Midbrain (tissue), 1 donor: ENCODE measurements around the gene VASH1.
A peak's percentile ranks its signal among the peaks of the same experiment; 100 is the strongest.

ENCODE experiments used
- DNase-seq: peaks from one replicate; lab custom pipeline; 2025; lab: John Stamatoyannopoulos, UW

The VASH1 gene

DNA sequence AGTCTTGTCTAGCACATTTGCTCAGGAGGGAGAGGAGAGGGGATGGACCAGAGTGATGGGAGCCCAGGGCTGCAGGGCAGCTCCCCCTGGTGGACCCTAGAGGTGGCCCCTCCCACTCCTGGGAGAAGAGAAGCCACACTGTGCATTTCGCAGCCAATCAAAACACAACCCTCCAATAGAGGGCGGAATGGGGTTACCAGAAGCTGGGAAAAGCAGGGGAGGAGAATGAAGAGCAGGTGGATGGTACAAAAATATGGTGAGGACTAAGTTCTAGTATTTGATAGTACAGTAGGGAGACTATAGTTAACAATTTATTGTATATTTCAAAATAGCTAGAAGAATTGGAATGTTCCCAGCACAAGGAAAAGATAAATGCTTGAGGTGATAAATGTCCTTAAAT, 23.6 kb downstream of the VASH1 start:
- DNase-seq, result peak; percentile 91

DNA sequence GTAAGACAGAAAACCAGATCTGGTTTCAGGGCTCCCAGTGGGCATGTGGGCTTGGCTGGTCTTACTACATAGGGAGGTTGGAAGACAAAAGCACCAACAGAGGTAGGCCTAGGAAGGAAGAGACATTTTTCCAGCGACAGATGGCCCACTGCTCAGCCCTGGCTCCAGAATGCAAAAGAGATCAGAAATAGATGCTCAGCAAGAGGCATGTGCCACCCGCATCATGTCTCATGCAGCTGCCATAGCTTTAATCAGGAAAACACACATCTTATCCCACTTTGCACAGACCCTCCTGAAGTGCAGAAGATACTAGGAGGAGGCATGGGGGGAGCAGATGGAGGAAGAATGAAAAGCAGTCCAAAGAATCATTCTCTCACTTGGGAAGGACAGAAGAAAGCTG, 25.3 kb downstream of the VASH1 start:
- DNase-seq, result no peak

DNA sequence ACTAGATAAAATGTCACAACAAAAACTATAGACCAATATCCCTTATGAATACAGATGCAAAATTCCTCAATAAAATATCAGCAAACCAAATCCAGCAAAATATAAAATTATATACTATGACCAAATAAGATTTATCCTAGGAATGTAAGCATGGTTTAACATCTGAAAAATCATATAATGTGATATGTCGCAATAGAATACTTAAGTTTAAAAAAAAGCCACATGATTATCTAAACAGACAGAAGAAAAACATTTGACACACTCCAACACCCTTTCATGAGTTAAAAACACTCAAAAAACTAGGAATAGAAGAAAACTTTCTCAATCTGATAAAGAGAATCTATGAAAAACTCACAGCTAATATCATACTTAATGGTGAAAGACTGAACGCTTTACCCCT, 31.2 kb downstream of the VASH1 start:
- no peak for DNase-seq

DNA sequence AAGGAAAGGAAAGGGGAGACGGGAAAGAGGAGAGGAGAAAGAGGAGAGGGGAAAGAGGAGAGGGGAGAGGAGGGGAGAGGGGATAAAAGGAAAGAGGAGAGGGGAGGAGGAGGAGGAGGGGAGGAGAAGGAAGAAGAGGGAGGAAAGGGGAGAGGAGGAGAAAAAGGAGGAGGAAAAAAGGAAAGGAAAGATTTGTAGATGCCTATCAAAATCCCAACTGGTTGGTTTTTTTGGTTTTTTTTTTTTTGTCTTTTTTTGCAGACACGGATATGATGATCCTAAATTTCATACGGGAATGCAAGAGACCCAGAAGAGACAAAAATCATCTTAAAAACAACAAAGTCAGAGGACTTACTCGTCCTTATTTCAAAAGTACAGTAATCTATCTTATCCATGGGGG, 32.1 kb downstream of the VASH1 start:
- no peak for DNase-seq

DNA sequence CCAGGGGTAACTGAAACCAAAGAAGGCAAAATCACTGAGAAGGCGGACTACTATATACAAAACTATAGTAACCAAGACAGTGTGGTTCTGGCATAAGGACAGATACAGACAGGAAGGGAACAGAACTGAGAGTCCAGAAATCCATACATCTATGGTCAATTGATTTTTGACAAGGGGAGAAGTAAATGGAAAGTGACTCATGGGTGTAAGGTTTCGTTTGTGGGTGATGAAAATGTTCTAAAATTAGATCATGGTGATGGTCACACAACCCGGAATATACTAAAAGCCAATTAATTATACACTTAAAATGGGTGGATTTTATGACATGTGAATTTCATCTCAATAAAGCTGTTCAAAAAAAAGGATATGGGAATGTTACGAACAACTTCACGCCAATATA, 32.7 kb downstream of the VASH1 start:
- DNase-seq, result no peak

DNA sequence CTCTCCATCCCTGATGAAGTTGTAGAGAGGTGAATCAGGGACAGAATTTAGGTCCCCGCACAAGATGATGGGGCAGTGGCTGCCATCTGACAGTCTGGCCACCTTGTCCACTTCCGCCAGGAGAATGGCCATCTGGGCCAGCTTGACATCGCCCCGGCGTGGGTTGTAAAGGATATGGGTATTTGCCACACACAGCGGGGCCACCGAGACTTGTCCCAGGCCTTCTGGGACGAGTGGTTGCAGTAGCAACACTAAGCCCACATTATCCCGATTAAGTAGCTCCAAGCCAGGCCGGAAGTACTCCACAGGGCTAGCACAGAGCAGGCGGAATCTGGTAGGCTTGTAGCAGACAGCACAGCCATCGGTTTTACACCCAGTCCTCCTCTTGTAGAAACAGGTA, 45.2 kb downstream of the VASH1 start:
- no peak for DNase-seq

DNA sequence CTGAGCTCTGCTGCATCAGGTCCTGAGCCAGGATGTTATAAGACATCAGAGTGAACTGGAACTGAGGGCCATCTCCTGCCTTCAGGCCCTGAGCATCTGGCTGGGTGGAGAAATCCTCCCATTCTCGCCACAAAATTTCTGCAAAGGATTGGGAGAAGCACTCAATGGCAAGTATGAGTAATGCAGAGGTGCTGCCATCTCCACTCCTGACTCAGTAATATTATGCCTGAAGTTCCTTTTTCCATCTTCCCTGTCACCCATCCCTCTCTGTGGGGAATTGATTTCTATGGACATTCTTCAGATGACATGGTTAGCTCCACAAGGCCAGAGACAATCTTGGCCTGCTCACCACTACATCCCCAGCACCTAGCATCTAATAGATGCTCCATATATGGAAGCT, 46.7 kb downstream of the VASH1 start:
- DNase-seq, result no peak

DNA sequence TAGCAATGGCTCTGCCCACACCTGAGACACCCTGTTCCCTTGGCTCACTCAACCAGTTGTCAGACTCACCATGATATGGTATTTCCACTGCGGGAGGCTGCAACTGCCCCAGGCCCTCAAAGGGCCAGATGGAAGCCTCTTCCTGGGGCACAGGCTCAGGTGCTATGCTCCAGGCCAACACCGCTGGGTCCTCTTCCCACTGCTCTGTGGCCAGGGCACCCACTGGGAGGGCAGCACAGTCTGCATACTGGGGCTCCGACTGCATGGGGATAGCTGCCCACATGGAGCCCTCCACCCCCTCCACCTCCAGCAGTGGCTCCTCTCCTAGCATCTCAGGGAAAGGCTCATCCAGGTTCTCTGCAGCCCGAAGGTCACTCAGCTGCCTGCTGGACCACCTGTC, 47.7 kb downstream of the VASH1 start:
- DNase-seq, result no peak

DNA sequence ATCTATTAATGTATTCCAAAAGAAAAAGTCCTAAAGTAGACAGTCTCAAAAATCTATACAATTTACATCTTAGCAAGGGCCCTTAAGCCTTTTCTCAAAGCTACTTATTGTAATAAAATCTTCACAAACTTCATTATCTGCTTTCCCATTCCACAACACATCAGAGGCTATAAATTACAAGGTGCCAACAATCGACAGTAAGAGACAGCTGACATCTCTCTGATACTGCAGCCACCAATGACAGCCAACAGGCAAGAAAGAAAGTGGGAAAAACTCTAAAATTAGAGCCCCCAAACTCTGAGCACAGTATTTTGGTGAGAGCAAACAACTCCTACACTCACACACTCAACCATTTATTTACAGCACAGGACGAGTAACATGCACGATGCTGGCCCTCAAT, 49.3 kb downstream of the VASH1 start:
- DNase-seq, result no peak

DNA sequence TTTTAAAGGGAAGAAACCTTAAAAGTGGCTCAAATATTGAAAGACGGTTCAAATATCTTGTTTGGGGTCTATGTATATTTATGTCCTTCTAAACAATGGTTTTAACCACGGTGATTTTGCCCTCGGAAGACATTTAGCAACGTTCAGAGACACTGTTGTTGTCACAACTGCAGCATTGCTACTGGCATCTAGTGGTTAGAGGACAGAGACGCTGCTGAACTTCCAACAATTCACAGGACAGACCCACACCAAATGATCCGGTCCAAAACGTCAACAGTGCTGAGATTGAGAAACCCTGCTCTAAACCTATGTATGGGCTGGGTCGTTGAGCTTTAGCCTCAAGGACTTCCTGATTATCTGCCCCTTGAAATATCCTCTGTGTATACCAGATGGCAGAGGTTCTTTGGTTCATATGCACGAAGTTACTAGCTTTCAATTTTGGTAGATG, 49.7 kb downstream of the VASH1 start:
- peak; percentile 78 for DNase-seq

DNA sequence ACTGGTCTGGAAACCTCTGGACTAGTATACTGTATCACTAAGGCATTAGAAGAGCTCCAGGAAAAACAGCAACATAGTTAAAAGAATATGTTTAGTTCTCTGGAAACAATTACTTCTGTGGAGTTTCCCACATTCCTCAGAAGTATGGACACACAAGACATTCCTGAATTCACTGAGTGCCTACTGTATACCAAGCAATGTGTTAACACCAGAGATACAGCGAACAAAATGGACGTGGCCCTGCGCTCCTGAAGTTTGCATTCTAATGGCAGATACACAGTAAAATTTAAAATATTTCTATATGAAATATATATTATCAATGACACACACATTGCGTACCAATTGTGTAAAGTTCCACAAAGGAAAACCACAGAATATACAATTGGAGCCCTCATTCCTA, 50.3 kb downstream of the VASH1 start:
- peak; percentile 31 for DNase-seq

DNA sequence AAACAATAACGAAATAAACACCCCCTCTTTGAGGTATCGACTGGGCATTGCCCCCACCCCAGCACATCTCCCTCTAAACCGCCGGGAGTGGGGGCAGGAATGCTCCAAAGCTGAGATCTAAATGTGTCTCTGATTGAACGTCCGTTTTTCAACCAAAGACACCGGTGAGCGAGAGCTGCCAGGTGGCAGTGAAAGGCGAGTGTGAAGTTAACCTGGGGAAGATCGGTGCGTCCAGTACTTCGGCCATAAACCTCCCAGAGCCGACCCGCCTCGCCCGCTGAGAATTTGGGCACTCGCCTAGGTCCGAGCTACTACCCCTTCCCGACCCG, 50.8 kb downstream of the VASH1 start:
- peak; percentile 36 for DNase-seq

DNA sequence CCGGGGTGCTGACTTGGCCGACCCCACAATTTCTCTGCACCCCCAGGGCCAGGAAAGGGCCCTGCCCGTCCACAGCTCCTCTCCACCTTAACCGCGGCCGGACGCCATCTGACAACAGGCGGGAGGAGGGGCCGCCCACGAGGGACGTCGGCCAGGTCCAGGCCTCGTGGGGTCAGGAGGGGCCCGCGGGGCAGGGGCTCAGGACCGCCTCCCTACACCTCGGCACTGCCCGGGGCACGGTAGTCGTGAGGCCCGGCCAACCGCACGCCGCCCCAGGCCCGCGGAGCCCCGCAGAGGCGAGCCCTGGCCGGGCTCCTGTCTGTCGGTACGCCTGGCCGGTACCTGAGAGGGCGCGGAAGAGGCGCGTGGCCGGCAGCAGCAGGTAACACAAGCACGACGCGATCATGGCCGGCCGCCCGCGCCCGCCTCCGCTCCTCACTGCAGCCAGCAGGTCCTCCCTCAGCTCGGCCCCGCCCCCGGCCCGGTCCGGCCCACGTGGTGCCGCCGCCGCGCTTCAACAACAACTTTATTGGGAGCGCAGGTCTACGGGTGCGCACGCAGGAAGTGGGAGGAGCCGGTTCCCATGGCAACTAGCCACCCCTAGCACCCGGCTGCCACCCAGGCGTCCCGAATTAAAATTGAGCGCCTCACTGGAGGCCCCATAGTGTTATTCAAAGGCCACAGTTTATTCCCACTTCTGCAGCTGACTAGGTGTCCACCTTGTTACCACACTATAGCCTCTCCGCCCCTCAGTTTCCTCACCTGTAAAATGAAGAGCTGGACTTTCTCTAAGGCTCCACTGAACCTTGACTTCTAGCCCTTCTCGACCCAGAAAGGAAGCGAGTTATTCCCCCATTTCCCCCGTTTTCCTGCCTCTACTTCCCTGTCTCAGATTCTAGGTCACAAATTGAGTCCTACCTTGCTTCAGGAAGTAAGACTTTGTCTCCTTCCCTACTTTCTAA, 51.4 kb downstream of the VASH1 start, which contains the start of gene ANGEL1:
ANGEL1 (minus strand) TSS at position 461 of the 962 bp plus-strand sequence; CDS start at position 406, 55 bp downstream.
- DNase-seq, result peak; percentile 93

DNA sequence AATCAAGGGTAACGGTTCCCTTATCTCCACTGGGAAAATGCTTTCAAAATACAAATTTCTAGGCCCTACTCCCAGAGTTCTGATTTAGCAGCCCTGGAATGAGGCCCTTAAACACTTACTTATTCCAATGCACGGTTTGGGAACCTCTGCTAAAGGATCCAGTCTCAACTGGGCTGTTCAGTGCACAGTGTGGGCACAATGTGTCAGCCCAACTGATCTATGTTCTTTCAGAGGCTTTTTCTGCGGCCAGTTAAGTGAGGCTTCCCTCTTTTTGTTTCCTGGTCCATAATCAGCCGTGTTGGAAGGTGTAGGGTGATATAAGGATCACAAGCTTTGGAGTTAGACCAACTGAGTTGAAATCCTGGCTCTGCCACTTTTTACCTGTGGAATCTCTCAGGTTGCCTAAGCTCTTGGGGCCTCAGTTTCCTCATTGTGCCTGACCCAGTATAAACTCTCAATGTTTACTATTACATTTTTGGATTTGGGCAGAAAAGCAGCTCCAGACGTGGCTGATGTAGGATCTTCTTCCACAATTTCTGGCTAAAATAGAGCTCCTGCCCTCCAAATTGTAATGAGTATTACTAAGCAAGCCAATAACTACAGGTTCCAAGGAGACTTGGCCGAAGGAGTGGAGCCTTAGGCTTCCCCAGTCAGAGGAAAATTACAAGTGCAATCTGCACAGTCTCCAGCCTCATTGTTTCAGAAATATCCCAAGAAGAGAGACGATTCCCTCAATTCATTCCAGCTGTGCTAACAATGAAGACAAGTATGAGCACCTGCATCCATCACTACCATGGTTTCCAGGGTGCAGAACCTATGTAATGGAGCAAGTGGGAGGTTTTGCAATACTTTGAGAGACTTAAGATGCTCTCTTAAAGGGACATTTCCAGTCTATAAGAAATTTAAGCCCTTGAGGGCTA, 53.7 kb downstream of the VASH1 start:
- DNase-seq, result no peak

DNA sequence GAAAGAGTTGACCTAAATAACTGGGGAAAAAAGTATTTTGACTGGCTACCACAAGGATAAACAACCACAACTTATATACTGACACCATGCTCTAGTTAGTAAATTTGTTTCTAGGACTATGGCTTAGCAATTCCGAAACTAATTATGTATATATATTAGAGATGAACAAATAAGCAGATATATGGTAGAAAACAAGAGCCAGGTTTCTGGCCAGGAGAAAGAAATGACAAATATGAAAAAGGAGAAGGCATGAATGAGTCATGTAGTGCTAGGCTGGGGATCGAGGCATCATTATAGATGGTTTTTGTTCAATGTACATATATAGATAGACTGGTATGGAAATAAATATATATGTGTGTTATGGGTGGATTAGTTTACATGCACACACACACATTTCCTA, 59.4 kb downstream of the VASH1 start:
- DNase-seq, result no peak

DNA sequence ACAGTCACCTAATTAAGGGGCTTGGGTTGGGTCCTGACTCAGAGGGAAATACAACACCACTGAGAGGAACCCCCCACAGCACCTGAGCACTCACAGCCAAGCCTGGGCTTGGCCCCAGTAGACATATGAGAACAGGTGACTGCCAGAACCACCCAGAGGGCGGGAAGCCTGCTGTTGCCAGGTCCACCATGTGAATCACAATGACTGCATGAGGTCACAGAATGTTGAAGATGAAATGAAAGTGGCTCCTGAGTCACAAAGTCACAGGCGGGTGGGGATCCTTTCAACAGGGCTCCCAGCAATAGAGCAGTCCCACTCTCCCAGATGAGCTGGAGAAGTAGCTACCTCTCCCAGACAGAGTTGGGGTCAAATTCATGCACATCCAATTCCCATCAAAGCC, 64.9 kb downstream of the VASH1 start, which contains the start of gene LRRC74A:
LRRC74A (plus strand) TSS at position 287 of the 400 bp plus-strand sequence. CDS start 290 bp downstream, outside the sequence.
- no peak for DNase-seq

DNA sequence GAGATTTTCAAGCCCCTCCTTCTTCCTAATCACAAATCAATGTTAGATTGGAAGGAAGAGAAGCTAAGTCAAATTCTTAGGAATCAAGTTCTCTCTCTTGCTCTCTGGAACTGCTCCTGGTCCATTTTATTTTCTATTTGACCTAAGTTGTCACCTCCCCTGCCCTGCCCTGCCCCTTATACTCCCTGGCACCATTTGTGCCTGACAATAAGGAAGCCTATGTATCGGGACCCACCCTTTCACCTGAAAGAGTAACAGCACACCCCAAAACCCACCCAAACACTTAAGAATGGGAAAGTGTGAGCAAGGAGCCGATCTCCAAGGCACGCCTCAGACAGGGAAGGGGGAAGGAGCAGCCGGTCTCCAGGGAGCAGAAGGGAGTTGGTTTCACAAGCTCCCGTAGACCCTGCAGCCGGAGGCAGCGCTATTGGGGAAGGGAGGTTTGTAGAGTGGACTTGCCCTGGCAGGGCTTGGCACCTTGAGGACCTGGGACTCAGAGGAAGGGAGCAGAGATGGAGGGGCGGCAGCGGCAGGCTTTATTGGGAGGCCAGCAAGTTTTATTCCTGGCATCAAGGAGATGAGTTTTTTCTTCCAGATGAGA, 66.5 kb downstream of the VASH1 start:
- no peak for DNase-seq

DNA sequence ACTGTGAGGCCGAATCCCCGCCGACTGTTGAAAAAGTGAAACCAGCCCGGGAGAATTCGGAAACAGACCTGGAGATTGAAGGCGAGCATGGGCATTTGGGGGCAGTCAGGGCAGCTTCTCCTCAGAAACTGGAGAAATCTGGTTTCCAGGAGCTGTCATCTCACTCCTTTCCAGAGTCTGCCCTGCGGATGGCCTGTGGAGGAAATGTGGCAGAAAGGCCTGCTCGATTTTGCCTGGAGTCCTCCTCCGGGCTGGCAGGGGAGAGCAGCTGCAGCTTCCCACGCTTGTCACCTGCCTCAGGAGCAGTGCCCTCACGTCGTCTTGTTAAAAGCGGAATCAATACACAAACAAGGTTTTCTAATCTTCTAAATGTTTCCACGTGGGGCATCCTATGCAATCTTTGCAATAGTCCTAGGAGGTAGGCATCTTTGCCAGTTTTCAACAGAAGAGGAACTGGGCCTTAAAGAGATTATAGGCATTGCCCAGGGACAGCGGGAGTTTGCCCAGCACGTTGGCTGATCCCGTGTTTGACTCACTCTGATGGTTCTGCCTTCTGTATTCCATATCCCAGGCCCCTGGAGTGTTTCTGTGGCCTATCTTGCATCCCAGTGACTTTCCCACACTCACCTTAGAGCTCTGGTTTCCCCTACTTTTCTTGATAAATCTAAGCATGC, 67.2 kb downstream of the VASH1 start:
- DNase-seq, result peak; percentile 16

DNA sequence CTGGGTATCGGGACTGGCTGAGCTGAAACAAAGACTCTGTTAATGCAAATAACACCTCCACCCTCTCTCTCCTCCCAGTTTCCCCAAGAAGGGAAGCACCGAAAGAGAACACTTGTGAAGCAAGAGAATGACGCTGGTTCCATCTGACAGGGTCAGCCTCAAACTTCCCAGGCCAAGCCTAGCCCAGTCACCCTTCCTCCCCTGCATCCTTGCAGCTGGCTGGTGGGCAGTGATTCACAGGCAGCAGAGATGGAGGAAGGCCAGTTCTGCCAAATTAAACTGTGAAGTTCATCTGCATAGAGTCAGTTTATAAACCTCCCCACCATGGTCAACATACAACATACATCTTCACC, 67.7 kb downstream of the VASH1 start:
- DNase-seq, result peak; percentile 20

DNA sequence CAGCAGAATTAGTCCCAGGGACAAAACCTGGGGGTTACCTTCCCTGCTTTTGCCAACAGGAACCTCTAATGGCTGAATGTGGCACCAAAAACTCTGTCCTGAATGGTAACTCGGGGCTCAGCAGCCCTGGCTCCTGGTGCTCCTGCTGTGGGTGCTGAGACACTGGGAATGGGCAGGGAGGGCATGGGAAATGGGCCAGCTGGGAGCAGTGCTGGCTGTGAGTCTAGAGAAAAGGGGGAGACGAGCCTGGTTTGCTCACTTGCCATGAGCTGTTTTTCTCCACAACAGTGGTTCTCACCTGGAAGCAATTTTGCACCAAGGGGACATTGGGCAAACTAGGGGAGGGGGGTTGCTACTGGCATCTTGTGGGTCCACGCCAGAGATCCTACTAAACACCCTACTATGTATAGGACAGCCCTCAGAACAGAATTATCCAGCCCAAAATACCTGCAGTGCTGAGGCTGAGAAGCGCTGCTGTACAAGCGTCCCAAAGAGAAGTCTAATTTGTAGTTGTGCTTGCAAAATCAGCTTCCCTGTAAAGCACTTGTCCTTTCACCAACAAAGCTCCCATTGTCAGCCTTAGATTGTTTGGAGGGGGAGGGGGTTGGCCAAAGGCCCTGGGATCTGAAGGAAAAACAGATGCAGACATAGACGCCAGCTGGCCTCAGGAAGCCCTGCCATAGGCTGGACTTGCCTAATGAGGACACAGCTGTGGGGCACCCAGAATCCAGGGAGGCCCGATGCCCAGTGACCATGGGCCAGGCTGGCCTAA, 68.6 kb downstream of the VASH1 start:
- peak; percentile 90 for DNase-seq

DNA sequence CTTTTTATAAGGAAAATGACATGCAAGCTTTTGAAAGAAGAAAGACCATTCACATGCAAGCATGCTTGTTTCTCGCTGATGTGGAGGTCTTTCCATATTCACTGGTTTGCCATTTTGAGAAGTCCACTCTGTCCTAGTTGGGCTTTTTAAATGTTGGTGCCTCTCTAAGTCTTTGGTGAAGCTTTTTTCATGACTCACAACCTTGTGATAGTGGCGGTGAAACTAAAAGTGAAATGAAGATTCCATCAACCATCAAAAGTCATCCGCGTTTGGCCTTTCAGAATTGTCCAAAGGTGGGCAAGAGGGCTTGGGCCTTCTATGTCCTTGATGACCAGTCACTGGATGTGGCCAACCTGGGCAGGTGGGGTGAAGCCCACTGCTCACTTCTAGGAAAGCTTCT, 69.3 kb downstream of the VASH1 start:
- peak; percentile 39 for DNase-seq
